ENCODE data around the gene ABHD16A. TPM values are rescaled to one million over a fixed set of nuclear protein-coding genes. Genes with fewer than 3 reads are reported as not detected.
A peak's percentile ranks its signal among the peaks of the same experiment; 100 is the strongest.

The ABHD16A gene
- total RNA-seq, 2 donors from 2014 or later = 56.8 to 65.2 TPM

- H3K9ac ChIP-seq (ENCODE audit: low read depth in 2 of 2, low read length in 2 of 2) = peak overlapping the region; percentile 31 to 100
- no peaks in the 10 kb centered on the region for H3K9me3 ChIP-seq
- peaks cover 10% of the 10 kb centered on the region for H3K4me1 ChIP-seq
- H3K27ac ChIP-seq = peak overlapping the region; percentile 86
- TF ChIP-seq CTCF (IDR thresholded peaks at IDR 0.05) = no peak
- DNase-seq = peak; percentile 91
- H3K4me3 ChIP-seq = peak overlapping the region; percentile 10
- intact Hi-C loops (cut with DNase I) = loop anchor here (5.0 kb wide), 1 partner anchor 36 kb away; the partner anchor contains the start of gene ABHD16A
- no peaks in the 10 kb centered on the region for H3K27me3 ChIP-seq
- peaks cover 1% of the 10 kb centered on the region for H3K36me3 ChIP-seq
These were observed 35.2 kb upstream of the ABHD16A start for GRCh38 chr6:31737991-31738979.

DNA sequence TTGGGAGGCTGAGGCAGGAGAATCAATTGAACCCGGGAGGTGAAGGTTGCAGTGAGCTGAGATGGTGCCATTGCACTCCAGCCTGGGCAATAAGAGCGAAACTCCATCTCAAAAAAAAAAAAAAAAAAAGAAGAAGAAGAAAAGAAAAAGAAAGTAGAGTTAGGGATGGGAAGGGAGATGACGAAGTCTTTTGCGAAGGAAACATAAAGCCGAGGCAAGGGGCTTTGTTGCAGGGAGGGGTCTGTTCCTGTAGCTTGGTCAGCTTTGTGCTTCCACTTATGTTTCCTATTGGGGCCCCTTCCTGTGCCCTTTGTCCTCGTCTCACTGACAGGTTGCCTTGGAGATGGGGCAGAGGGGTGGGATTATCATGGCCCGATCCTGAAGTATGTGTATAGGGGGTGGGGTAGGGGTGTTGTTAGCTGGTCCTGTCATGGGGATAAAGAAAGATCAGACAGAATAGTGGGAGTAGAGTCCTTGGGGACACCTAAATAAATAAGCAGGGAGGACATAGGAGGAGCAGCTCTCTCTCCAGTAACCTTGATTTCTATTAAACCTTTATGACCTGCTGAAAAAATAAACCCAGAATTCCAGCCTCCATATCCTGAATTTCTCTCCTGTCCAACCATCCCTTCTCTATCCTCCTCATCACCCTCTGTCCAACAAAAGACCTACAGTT, 34.3 kb upstream of the ABHD16A start:
- peak; percentile 76 for DNase-seq
- peaks cover 10% of the 10 kb centered on the region for H3K4me1 ChIP-seq

DNA sequence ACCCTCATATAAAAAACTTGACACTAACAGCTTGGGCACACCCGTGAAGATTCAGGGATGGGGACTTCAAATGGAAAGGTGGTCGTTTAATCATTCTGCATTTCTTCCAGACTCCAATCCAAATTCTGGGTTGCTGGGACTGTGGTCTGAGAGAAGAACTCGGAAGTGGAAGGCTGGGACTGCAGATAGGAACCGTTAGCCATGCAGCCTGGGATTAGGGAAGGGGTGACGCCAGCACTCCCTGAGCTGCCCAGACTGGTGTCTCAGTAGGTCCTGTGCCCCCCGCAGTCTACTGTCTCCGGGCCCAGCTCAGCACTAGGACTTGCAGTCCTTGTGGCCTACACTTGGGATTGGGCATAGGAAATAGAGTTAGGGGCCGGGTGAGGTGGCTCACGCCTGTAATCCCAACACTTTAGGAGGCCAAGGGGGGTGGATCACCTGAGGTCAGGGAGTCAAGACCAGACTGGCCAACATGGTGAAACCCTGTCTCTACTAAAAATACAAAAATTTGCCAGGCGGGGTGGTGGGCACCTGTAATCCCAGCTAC, 33.7 kb upstream of the ABHD16A start:
- peak overlapping the region; percentile 95 to 100 for H3K9ac ChIP-seq (ENCODE audit: low read depth in 2 of 2, low read length in 2 of 2)
- H3K9me3 ChIP-seq = no peaks in the 10 kb centered on the region
- no peaks in the 10 kb centered on the region for H3K27me3 ChIP-seq
- intact Hi-C loops (cut with DNase I) = loop anchor here (5.0 kb wide), 1 partner anchor 35 kb away; the partner anchor contains the start of gene ABHD16A
- TF ChIP-seq CTCF (IDR thresholded peaks at IDR 0.05) = no peak
- peaks cover 10% of the 10 kb centered on the region for H3K4me1 ChIP-seq
- H3K36me3 ChIP-seq = peaks cover 11% of the 10 kb centered on the region
- DNase-seq = peak; percentile 29
- peak overlapping the region; percentile 74 for H3K4me3 ChIP-seq
- peak overlapping the region; percentile 86 for H3K27ac ChIP-seq

More for the DNA sequence above, 34.3 kb upstream of the ABHD16A start:
- H3K27me3 ChIP-seq = no peaks in the 10 kb centered on the region
- intact Hi-C loops (cut with DNase I) = loop anchor here (5.0 kb wide), 1 partner anchor 35 kb away; the partner anchor contains the start of gene ABHD16A
- peaks cover 6% of the 10 kb centered on the region for H3K36me3 ChIP-seq
- H3K27ac ChIP-seq = peak overlapping the region; percentile 86
- H3K9me3 ChIP-seq = no peaks in the 10 kb centered on the region
- H3K9ac ChIP-seq (ENCODE audit: low read depth in 2 of 2, low read length in 2 of 2) = peak overlapping the region in 1 of 2 donors; percentile 100
- TF ChIP-seq CTCF (IDR thresholded peaks at IDR 0.05) = no peak
- H3K4me3 ChIP-seq = no peak overlapping the region

- Histone ChIP-seq H3K4me3 (peak within 1 kb of the TSS; percentile 74), H3K27me3 (no peaks in the 10 kb centered on the region), H3K36me3 (peaks cover 14% of the 10 kb centered on the region), H3K9ac (ENCODE audit: low read depth in 2 of 2, low read length in 2 of 2) (peak within 1 kb of the TSS; percentile 95 to 100), H3K9me3 (no peaks in the 10 kb centered on the region), H3K27ac (peak within 1 kb of the TSS; percentile 86), H3K4me1 (peaks cover 10% of the 10 kb centered on the region)
- intact Hi-C loops (cut with DNase I) = loop anchor here (5.0 kb wide), 1 partner anchor 34 kb away; the partner anchor contains the start of gene ABHD16A
- TF ChIP-seq CTCF (IDR thresholded peaks at IDR 0.05) = no peak
- DNase-seq = peak; percentile 95
These were observed 33.1 kb upstream of the ABHD16A start, which contains the start of gene CLIC1 for GRCh38 chr6:31736021-31736767. CLIC1 (minus strand) TSS chr6:31736530; CDS start chr6:31736300, 230 bp downstream.
